ENCODE measurements around the gene XPO5. TPM values are rescaled to one million over a fixed set of nuclear protein-coding genes. Genes with fewer than 3 reads are reported as not detected.

XPO5 gene
- total and polyA plus RNA-seq, 2 experiments from 2014 or later, result 28.5 to 95.2 TPM

DNA sequence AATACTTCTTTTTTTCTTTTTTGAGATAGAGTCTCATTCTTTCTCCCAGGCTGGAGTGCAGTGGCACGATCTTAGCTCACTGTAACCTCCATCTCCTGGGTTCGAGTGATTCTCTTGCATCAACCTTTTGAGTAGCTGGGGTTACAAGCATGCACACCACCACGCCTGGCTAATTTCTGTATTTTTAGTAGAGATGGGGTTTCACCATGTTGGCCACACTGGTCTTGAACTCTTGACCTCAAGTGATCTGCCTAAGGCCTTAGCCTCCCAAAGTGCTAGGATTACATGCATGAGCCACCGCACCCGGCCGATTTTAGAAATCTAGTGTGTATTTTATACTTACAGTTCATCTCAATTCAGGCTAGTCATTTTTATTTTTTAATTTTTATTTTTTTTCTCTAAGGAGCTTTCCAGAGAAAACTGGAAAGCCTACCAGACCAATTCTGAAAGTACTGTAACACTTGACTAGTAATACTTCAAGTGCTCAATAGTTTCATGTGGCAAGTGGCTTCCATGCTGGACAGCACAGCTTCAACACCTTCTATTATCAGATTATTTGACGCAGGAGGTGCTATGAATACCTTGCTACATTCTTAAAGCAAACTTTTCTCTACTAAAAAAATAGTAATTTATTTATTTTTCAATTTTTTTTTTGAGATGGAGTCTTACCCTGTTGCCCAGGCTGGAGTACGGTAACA is 33.9 kb downstream of the XPO5 start:
- H3K27ac Mint-ChIP-seq, result no peak overlapping the region
- no peaks in the 10 kb centered on the region for H3K27me3 ChIP-seq (ENCODE audit: insufficient read depth)
- H3K4me3 ChIP-seq, result no peak overlapping the region
- H3K9me2 ChIP-seq (ENCODE audit: insufficient read depth), result no peaks in the 10 kb centered on the region
- H3K4me3 Mint-ChIP-seq, result no peak overlapping the region
- H3K36me3 Mint-ChIP-seq (ENCODE audit: low read depth), result peaks cover 84% of the 10 kb centered on the region
- H3K79me2 ChIP-seq (replicated peaks; ENCODE audit: insufficient read depth), result no peaks in the 10 kb centered on the region
- peaks cover 1% of the 10 kb centered on the region for H3K27me3 Mint-ChIP-seq (ENCODE audit: insufficient read depth, low read depth, poor library complexity)
- no peak for ATAC-seq
- H3K4me1 Mint-ChIP-seq, result no peaks in the 10 kb centered on the region
- no peak overlapping the region for H3K27ac ChIP-seq (ENCODE audit: low read depth)
- H4K20me1 ChIP-seq (replicated peaks; ENCODE audit: insufficient read depth), result peaks cover 22% of the 10 kb centered on the region
- no peak overlapping the region for H2AFZ ChIP-seq
- peaks cover 78% of the 10 kb centered on the region for H3K36me3 ChIP-seq (ENCODE audit: insufficient read depth)
- no peaks in the 10 kb centered on the region for H3K9me3 Mint-ChIP-seq
- H3K4me2 ChIP-seq, result no peak overlapping the region
- no peaks in the 10 kb centered on the region for H3K4me1 ChIP-seq (ENCODE audit: insufficient read depth)
- 0 out of 2 replicates have a peak, but pooled peaks cover 5% of the 10 kb centered on the region for H3F3A ChIP-seq (replicated peaks; ENCODE audit: low read depth)
- no peak for DNase-seq (ENCODE audit: low spot score)
- TF ChIP-seq ZNF331 (CRISPR knock-in tag; IDR thresholded peaks at IDR 0.05; ENCODE audit: low read depth) (no peak), CREB1 (CRISPR knock-in tag; IDR thresholded peaks at IDR 0.05; ENCODE audit: low read depth) (no peak), NANOG (IDR thresholded peaks at IDR 0.05; ENCODE audit: borderline replicate concordance) (no peak), ZNF462 (CRISPR knock-in tag; IDR thresholded peaks at IDR 0.05) (no peak), POLR2AphosphoS5 (IDR thresholded peaks at IDR 0.05; ENCODE audit: low read depth) (no peak), EZH2phosphoT487 (IDR thresholded peaks at IDR 0.05; ENCODE audit: unreplicated experiment) (no peak), JUNB (IDR thresholded peaks at IDR 0.05; ENCODE audit: unreplicated experiment) (no peak), ZNF114 (CRISPR knock-in tag; IDR thresholded peaks at IDR 0.05) (no peak), EZH2 (IDR thresholded peaks at IDR 0.05; ENCODE audit: low read depth, unreplicated experiment) (no peak), STAT1 (IDR thresholded peaks at IDR 0.05; ENCODE audit: unreplicated experiment) (no peak)
- TF ChIP-seq, protein P1, sequence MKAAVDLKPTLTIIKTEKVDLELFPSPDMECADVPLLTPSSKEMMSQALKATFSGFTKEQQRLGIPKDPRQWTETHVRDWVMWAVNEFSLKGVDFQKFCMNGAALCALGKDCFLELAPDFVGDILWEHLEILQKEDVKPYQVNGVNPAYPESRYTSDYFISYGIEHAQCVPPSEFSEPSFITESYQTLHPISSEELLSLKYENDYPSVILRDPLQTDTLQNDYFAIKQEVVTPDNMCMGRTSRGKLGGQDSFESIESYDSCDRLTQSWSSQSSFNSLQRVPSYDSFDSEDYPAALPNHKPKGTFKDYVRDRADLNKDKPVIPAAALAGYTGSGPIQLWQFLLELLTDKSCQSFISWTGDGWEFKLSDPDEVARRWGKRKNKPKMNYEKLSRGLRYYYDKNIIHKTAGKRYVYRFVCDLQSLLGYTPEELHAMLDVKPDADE (IDR thresholded peaks at IDR 0.05), result no peak
- TF ChIP-seq, protein P2, sequence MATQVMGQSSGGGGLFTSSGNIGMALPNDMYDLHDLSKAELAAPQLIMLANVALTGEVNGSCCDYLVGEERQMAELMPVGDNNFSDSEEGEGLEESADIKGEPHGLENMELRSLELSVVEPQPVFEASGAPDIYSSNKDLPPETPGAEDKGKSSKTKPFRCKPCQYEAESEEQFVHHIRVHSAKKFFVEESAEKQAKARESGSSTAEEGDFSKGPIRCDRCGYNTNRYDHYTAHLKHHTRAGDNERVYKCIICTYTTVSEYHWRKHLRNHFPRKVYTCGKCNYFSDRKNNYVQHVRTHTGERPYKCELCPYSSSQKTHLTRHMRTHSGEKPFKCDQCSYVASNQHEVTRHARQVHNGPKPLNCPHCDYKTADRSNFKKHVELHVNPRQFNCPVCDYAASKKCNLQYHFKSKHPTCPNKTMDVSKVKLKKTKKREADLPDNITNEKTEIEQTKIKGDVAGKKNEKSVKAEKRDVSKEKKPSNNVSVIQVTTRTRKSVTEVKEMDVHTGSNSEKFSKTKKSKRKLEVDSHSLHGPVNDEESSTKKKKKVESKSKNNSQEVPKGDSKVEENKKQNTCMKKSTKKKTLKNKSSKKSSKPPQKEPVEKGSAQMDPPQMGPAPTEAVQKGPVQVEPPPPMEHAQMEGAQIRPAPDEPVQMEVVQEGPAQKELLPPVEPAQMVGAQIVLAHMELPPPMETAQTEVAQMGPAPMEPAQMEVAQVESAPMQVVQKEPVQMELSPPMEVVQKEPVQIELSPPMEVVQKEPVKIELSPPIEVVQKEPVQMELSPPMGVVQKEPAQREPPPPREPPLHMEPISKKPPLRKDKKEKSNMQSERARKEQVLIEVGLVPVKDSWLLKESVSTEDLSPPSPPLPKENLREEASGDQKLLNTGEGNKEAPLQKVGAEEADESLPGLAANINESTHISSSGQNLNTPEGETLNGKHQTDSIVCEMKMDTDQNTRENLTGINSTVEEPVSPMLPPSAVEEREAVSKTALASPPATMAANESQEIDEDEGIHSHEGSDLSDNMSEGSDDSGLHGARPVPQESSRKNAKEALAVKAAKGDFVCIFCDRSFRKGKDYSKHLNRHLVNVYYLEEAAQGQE (IDR thresholded peaks at IDR 0.05; ENCODE audit: unreplicated experiment), result no peak
